Psoas muscle (tissue), 8 donors: ENCODE measurements around the gene CD5L. TPM values are rescaled to one million over a fixed set of nuclear protein-coding genes. Genes with fewer than 3 reads are reported as not detected.

Source experiments
- ATAC-seq, 4 donors: fragments of 200-7000 bp; cut with Tn5 transposase; one replicate each; pipeline ENCODE4 v1.9.1; 2020; ENCODE audit warnings: moderate library complexity in 3 of 4, mild to moderate bottlenecking in 2 of 4
- DNase-seq, 2 donors: peaks; one replicate each; pipeline ENCODE4 v3.0.0-alpha.2; 2020
- H3K27ac ChIP-seq: fragments of 200-600 bp; one replicate; pipeline ENCODE4 v1.8.0; 2022
- H3K27me3 ChIP-seq, 3 donors: fragments of 200-600 bp in 1 of 3; one replicate each; pipeline versions ENCODE4 v1.6.1 to v1.8.0; 2013 to 2022; ENCODE audit warnings: low read length in 2 of 3, mild to moderate bottlenecking in 2 of 3, moderate library complexity in 1 of 3; ENCODE audit not compliant: insufficient read depth in 3 of 3
- H3K36me3 ChIP-seq, 2 donors: fragments of 200-600 bp in 1 of 2; one replicate each; pipeline versions ENCODE4 v1.6.1 to v1.8.0; 2013 to 2022; ENCODE audit warnings: low read depth in 1 of 2, mild to moderate bottlenecking in 1 of 2, moderate library complexity in 1 of 2; ENCODE audit not compliant: insufficient read depth in 1 of 2
- H3K4me1 ChIP-seq: fragments of 200-600 bp; one replicate; pipeline ENCODE4 v1.8.0; 2022
- H3K4me3 ChIP-seq: fragments of 200-600 bp; one replicate; pipeline ENCODE4 v1.8.0; 2022; ENCODE audit warnings: mild to moderate bottlenecking
- H3K9me3 ChIP-seq: fragments of 200-600 bp; one replicate; pipeline ENCODE4 v1.8.0; 2022
- WGBS, 3 donors: extraction: QIAGEN DNeasy Blood & Tissue Kit; methylation state at CpG; one replicate each; pipeline versions ENCODE4 v1.1.6 to v1.1.7; 2013; 5-methylcytosine and 5-hydroxymethylcytosine counted together
- intact Hi-C, 2 donors: fragments of 100-400 bp; cut with DNase I; formaldehyde crosslinking; loops; one replicate each; pipeline versions ENCODE4 v1.11.0 to v1.14.2; 2022
- polyA plus RNA-seq, 3 donors: library from polyadenylated mRNA; stranded (reverse); fragments of 200-250 nt; gene quantifications; one replicate each; pipeline ENCODE4 v1.2.3, GENCODE V29; 2013
- total RNA-seq, 4 donors: library from RNA; stranded (reverse); fragmentation: NEBNext Ultra II Directional in 2 of 4; extraction: Animal tissue kit (Norgen Biotek cat#: 25700) in 2 of 4; gene quantifications; one replicate each; pipeline versions ENCODE4 v1.2.1 to v1.2.4, GENCODE V29; 2021 to 2023
- TF ChIP-seq, protein P1 (sequence below): fragments of 200-600 bp; IDR thresholded peaks from one replicate; pipeline ENCODE4 v1.8.0; 2022; ENCODE audit warnings: antibody characterized with exemption
- donor health status: healthy with polysubstance abuse.
- donor health status: DM: no; HTN: no; CAD: no; lungs with moderate emphysema.
- donor health status: Bipolar disorder and iron deficiency.
- donor health status: healthy.
- donor health status: DM: yes; HTN: yes; CAD: no.
- donor health status: DM: no; HTN: no; CAD: no.
- donor health status: DM: no; HTN: no; CAD: no.
- donor health status: DM: yes; HTN: yes; CAD: no.

The CD5L gene
- total and polyA plus RNA-seq, 7 donors: 0.09 to 1.1 (median 0.20) TPM; not detected in 4

DNA sequence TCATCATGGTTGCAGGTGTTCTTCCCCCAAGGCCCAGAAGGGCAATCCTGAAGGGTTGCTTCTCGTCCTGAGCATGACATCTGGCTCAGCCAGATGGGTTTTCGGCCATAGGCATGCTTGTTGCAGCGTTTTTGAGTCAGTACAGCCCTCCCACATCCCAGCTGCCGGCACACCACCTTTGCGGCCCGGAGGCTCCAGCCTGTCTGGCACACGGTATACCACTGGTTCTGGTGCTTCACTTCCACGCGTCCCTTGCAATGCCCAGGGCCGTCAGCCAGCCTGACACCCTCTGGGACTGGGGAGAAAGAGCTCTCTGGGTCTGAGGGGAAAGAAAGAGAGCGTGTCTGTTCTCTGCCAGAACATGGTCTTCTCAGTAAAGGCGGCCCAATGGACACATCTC is 7.2 kb downstream of the CD5L start:
- Histone ChIP-seq H3K4me3 (no peak overlapping the region), H3K4me1 (no peaks in the 10 kb centered on the region), H3K27ac (no peak overlapping the region), H3K36me3 (no peaks in the 10 kb centered on the region), H3K27me3 (no peaks in the 10 kb centered on the region), H3K9me3 (no peaks in the 10 kb centered on the region)
- 68 to 77% (median 68%) methylated on average over 12 of the region's 12 CpGs for WGBS, 3 donors
- intact Hi-C loops: no loop called here
- no peak for ATAC-seq
- no peak for DNase-seq
- TF ChIP-seq, protein P1, sequence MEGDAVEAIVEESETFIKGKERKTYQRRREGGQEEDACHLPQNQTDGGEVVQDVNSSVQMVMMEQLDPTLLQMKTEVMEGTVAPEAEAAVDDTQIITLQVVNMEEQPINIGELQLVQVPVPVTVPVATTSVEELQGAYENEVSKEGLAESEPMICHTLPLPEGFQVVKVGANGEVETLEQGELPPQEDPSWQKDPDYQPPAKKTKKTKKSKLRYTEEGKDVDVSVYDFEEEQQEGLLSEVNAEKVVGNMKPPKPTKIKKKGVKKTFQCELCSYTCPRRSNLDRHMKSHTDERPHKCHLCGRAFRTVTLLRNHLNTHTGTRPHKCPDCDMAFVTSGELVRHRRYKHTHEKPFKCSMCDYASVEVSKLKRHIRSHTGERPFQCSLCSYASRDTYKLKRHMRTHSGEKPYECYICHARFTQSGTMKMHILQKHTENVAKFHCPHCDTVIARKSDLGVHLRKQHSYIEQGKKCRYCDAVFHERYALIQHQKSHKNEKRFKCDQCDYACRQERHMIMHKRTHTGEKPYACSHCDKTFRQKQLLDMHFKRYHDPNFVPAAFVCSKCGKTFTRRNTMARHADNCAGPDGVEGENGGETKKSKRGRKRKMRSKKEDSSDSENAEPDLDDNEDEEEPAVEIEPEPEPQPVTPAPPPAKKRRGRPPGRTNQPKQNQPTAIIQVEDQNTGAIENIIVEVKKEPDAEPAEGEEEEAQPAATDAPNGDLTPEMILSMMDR: no peak

DNA sequence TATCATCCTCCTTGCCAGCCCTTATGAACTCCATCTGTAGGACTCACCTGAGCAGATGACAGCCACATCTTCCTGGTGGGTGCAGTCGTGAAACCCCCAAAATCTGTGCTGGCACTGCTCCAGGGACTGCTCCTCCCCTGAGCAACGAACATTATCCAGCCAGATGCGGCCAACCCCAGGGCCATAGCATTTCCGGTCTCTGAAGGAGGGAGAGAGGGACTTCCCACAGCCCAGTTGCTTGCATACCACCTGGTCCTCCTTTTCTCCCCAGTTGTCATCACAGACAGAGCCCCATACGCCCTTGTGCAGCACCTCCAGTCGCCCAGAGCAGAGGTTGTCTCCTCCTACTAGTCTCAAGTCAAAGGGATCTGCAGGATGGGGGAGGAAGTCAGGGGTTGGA is 8.5 kb downstream of the CD5L start:
- H3K27ac ChIP-seq: no peak overlapping the region
- no peaks in the 10 kb centered on the region for H3K36me3 ChIP-seq
- WGBS, 3 donors: 67 to 77% (median 75%) methylated on average over 6 of the region's 6 CpGs
- H3K9me3 ChIP-seq: no peaks in the 10 kb centered on the region
- no peak for DNase-seq
- no peaks in the 10 kb centered on the region for H3K27me3 ChIP-seq
- intact Hi-C loops: no loop called here
- H3K4me1 ChIP-seq: no peaks in the 10 kb centered on the region
- TF ChIP-seq, protein P1: no peak
- no peak for ATAC-seq
- no peak overlapping the region for H3K4me3 ChIP-seq

DNA sequence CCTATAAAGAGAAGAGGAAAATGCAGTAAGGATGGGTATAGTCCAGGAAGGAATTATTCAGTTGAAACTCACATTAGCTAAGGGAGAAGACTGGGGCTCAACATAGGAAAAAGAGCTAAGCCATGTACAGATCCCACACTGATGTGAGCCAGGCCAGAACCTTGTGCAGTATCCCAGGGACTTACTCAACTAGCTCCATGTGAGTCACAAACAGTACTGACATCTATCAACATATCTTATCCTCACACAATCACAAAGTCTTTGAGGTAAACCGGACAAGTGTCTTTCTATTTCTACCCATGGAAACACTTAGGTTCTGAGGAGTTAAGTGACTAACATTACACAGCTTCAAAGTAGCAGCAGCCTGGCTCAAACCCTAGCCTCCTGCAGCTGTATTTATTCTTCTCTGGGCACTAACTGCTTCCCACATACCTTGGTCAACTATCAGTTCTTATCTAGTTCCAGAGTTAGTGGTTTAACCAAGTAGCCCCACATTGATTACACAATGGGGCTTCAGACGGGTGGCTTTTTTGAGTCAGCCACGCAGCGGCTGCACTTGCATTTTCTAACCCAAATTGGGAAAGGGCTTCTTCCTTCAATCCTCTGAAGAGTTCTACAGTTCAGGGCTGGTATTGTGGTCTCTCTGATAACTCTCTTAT is 9.5 kb downstream of the CD5L start:
- no peaks in the 10 kb centered on the region for H3K27me3 ChIP-seq
- H3K4me3 ChIP-seq: no peak overlapping the region
- WGBS, 3 donors: 80 to 86% (median 80%) methylated on average over 4 of the region's 4 CpGs
- no peaks in the 10 kb centered on the region for H3K36me3 ChIP-seq
- intact Hi-C loops: no loop called here
- TF ChIP-seq, protein P1: no peak
- no peaks in the 10 kb centered on the region for H3K4me1 ChIP-seq
- DNase-seq (no peak), ATAC-seq (no peak)
- no peaks in the 10 kb centered on the region for H3K9me3 ChIP-seq
- H3K27ac ChIP-seq: no peak overlapping the region

DNA sequence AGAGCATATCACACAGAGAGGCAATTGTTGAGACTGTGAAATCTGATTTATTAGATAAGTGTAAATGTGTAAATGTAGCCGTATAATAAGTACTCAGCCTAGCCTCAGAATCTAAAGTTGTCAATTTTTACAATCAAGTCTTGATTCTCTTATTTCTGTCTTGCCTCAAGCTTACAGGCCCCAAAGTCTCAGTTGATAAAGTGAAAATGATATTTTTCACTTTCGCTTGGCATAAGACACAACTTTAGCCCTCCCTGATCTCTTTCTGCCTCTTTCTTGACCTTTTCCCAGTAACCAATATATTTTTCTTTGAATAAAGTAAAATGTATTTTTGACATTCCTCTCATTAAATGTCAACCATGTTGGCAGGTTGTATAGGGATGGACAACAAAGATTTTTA is 10.7 kb downstream of the CD5L start:
- no peak for DNase-seq
- ATAC-seq: no peak
- 57 to 62% (median 59%) methylated on average over 2 of the region's 2 CpGs for WGBS, 3 donors
- H3K4me3 ChIP-seq: no peak overlapping the region
- H3K36me3 ChIP-seq: no peaks in the 10 kb centered on the region
- no peak overlapping the region for H3K27ac ChIP-seq
- intact Hi-C loops: no loop called here
- no peaks in the 10 kb centered on the region for H3K4me1 ChIP-seq
- H3K9me3 ChIP-seq: no peaks in the 10 kb centered on the region
- TF ChIP-seq, protein P1: no peak
- H3K27me3 ChIP-seq: no peaks in the 10 kb centered on the region

DNA sequence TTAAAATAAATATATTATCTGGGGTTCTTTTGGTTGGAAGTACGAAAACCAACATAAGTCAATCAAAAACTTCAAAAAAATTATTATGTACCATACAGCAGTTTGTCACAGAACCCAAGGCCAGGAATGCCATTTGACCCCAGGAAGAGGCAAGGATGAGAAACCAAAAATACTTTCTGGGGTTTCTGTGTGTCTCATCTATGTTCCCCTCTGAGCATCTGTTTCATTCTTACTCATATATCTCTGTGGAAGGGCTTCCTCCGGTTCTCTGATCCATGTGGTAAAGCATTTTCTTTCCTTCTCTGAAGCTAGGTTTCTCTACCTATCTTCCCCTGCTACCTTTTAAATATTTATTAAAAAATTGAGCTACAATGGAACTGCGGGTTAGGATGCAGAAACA is 11.9 kb downstream of the CD5L start:
- DNase-seq (no peak), ATAC-seq (no peak)
- Histone ChIP-seq H3K27me3 (no peaks in the 10 kb centered on the region), H3K9me3 (no peaks in the 10 kb centered on the region), H3K27ac (no peak overlapping the region), H3K4me1 (no peaks in the 10 kb centered on the region), H3K4me3 (no peak overlapping the region), H3K36me3 (no peaks in the 10 kb centered on the region)
- whole genome bisulfite sequencing, 3 donors: 87 to 90% (median 89%) methylated on average over 3 of the region's 3 CpGs
- intact Hi-C loops: no loop called here
- TF ChIP-seq, protein P1: no peak
